ENCODE data around the gene ZNF784.
"Not testable (repeated sequence)": the region's sequence is repeated elsewhere in the genome, so short reads cannot be mapped to it uniquely, and the experiment has no call there.

The ZNF784 gene

GRCh38 chr19:55580628-55581144, 43.7 kb downstream of the ZNF784 start, which contains the start of gene ZNF579:
TSS of gene ZNF579 (minus strand) at chr19:55580848. CDS start at chr19:55579639, 1,209 bp downstream.
- peak; percentile 82 for DNase-seq

GRCh38 chr19:55579766-55580621, 44.4 kb downstream of the ZNF784 start:
- no peak for DNase-seq

GRCh38 chr19:55578761-55579747, 45.3 kb downstream of the ZNF784 start:
- no peak for DNase-seq

- DNase-seq: no peak
Measured at GRCh38 chr19:55578031-55578760, 46.2 kb downstream of the ZNF784 start.

- DNase-seq: no peak
Measured at GRCh38 chr19:55576746-55577145, 47.6 kb downstream of the ZNF784 start.

GRCh38 chr19:55573929-55574328, 50.4 kb downstream of the ZNF784 start:
- DNase-seq: not testable (repeated sequence)

Measured in stimulated activated CD4-positive, alpha-beta T cell treated with anti-CD3 and anti-CD28 coated beads, Interleukin-4, amount 100 ng/mL, for 1 hour (primary cell).